ENCODE measurements around the gene HTD2.

- TF ChIP-seq EZH2 (IDR thresholded peaks at IDR 0.05; ENCODE audit: insufficient read depth, poor library complexity, severe bottlenecking) (no peak), EZH2phosphoT487 (IDR thresholded peaks at IDR 0.05; ENCODE audit: insufficient read depth, low read depth) (no peak)
Observed at GRCh38 chr3:58350627-58351013, 44.3 kb downstream of the HTD2 start.
